RKO (cell line): ENCODE data around the gene FLNB.

Source experiments
- DNase-seq: peaks from one replicate; pipeline ENCODE4 v3.0.0-alpha.2; 2016; ENCODE audit warnings: low spot score

FLNB gene

GRCh38 chr3:58137306-58137705 lies 129.1 kb downstream of the FLNB start:
- no peak for DNase-seq

- no peak for DNase-seq
These were observed 133.6 kb downstream of the FLNB start for GRCh38 chr3:58141766-58142345.

GRCh38 chr3:58143417-58144055 lies 135.3 kb downstream of the FLNB start:
- DNase-seq, result no peak

- no peak for DNase-seq
These were observed 136.5 kb downstream of the FLNB start for GRCh38 chr3:58144478-58145325.

GRCh38 chr3:58148049-58148448 lies 139.8 kb downstream of the FLNB start:
- no peak for DNase-seq

- no peak for DNase-seq
These were observed 142.0 kb downstream of the FLNB start for GRCh38 chr3:58150130-58150809.

GRCh38 chr3:58150810-58151199 lies 142.6 kb downstream of the FLNB start:
- DNase-seq, result no peak

- no peak for DNase-seq
These were observed 143.4 kb downstream of the FLNB start for GRCh38 chr3:58151637-58152036.

GRCh38 chr3:58152225-58153015 lies 144.2 kb downstream of the FLNB start:
- no peak for DNase-seq

GRCh38 chr3:58153371-58153770 lies 145.1 kb downstream of the FLNB start:
- no peak for DNase-seq

- no peak for DNase-seq
These were observed 146.6 kb downstream of the FLNB start for GRCh38 chr3:58154626-58155449.

- no peak for DNase-seq
These were observed 147.6 kb downstream of the FLNB start for GRCh38 chr3:58155838-58156237.

- no peak for DNase-seq
These were observed 149.5 kb downstream of the FLNB start for GRCh38 chr3:58157700-58158099.

- DNase-seq, result no peak
These were observed 150.4 kb downstream of the FLNB start for GRCh38 chr3:58158442-58159153.

GRCh38 chr3:58160399-58160798 lies 152.2 kb downstream of the FLNB start:
- DNase-seq, result no peak

- peak; percentile 87 for DNase-seq
These were observed 153.5 kb downstream of the FLNB start for GRCh38 chr3:58161435-58162398.

GRCh38 chr3:58163234-58163633 lies 155.0 kb downstream of the FLNB start:
- DNase-seq, result no peak

- DNase-seq, result no peak
These were observed 156.1 kb downstream of the FLNB start for GRCh38 chr3:58164199-58164879.
